HG02642 (cell line): ENCODE results near the gene ANKRD10.

Source experiments
- ATAC-seq: cut with Tn5 transposase; IDR thresholded peaks from one replicate; pipeline ENCODE4 v1.9.1; 2021; ENCODE audit warnings: mild to moderate bottlenecking; ENCODE audit not compliant: unreplicated experiment, poor library complexity

Gene ANKRD10

DNA sequence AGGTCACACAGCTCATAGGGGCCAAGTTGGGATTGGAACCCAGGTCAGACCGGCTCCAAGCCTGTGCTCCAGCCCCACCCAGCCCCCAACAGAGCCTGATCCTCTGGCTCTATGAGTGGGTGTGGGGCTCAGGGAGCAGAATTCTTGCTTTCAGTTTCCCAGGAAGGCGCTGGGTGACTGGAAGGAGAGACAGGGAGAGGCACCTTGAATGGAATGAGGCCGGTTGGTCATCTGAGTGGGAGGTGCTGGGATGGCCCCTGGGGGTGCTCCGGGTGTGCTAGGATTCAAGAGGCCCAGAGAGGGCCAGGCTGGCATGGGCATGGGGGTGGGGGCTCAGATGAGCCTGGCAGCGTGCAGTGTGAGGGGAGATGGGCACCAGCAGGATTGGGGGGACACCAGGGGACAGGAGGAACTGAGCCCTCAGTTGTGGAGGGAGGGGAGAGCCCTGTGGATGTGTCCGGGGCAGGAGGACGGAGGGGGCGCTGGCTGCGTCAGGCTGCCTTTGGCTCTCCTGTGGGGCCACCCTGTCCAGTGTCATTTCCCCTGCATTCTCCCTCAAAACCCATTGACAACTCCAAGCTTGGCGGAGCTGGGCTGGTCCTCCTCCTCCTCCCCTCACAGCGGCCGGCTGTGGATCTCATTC, 31.2 kb upstream of the ANKRD10 start:
- ATAC-seq = no peak

DNA sequence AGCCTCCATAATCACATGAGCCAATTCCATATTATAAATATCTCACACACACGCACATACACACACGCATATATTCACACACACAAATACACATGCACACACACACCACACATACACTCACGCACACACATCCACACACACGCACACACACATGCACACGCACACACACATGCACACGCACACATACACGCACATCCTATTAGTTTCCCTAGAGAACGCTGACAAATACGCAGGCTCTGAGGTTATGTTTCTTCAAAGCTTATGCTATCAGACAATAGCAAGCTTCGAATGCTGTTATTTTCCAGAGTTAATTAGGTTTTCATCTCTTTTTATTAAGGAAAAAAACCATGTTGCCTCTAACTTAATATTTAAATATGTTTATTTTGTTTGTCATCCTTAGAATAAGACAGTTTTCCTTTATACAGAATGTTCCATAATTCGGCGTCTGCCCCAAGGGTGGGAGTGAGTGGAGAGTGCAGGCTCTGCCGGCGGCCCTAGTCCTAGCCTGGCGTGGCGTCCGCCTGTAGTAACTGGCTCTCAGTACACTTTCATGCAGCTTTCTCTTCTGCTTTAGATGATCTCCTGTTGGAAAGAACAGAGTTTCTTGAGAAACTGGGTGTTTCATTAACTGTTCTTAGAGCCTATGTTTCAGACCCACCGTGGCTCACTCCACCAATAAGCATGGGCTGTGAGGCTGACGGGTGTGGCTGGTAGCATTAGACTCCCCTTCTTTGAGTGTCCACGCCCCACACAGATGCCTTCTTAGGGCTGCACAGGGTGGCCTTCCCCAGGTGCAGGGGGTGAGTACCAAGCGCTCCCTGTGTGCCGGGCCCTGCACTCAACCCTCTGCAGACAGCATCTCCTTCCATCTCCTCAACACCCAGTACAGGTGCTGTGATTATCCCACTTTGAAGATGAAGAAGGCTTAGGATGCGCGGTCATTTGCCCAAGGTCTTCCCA, 30.4 kb upstream of the ANKRD10 start:
- no peak for ATAC-seq

DNA sequence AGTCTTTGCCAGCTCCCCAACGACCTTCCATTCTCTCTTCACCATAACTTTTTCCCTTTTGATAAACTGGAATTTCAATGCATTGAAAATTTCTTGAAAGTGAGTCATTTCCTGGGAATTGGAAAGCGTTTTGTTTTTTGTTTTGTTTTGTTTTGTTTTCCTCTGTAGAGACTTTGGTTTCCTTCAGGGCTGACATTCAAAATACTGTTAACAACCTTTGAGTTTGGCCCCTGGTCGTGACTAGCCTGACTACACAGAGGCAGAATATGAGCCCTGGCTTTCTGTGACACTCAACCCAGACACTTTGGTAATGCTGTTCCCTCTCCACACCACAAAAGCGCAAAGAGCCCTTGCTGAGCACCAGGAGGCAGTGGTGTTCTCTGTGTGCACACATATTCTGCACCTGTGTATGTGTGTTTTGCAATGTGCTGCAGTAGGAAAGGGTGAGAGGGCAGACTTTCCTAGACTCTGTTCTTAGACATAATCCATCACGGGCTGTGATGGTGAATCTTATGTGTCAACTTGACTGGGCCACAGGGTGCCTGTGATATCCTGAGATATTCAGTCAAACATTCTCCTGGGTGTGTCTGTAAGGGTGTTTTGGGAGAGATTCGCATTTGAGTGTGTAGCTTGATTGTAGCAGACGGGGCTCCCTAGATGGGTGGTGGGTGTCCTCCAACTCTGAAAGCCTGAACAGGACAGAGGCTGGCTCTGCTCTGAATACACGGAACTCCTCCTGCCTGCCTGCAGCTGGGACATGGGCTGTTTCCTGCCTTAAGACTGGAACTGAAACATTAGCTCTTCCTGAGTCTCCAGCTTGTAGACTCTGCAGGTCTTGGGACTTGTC, 29.5 kb upstream of the ANKRD10 start:
- ATAC-seq = peak; percentile 67

DNA sequence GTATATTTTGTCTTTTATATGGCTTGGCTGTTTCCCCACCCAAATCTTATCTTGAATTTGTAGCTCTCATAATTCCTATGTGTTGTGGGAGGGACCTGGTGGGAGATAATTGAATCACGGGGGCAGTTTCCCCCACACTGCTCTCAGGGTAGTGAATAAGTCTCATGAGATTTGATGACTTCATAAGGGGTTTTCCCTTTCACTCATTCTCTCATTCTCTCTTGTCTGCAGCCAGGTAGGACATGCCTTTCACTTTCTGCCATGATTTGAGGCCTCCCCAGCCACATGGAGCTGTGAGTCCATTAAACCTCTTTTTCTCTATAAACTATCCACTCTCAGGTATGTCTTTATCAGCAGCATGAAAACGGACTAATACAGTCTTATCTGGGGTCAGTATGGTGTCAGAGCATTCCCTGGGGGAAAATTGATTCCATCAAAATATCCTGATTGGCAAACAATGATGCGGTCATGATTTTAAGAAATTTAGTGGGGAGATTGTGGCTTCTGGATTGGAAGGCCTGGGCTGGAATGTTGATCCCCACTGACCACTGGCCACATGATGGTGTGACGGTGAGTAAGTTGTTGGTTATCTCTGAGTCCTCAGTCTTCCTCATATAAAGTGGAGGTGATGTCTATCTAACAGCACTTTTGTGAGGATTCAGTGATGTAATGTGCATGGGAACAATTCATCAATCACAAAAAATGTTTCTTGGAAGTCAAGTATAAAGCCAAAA, 27.5 kb upstream of the ANKRD10 start:
- peak; percentile 60 for ATAC-seq

DNA sequence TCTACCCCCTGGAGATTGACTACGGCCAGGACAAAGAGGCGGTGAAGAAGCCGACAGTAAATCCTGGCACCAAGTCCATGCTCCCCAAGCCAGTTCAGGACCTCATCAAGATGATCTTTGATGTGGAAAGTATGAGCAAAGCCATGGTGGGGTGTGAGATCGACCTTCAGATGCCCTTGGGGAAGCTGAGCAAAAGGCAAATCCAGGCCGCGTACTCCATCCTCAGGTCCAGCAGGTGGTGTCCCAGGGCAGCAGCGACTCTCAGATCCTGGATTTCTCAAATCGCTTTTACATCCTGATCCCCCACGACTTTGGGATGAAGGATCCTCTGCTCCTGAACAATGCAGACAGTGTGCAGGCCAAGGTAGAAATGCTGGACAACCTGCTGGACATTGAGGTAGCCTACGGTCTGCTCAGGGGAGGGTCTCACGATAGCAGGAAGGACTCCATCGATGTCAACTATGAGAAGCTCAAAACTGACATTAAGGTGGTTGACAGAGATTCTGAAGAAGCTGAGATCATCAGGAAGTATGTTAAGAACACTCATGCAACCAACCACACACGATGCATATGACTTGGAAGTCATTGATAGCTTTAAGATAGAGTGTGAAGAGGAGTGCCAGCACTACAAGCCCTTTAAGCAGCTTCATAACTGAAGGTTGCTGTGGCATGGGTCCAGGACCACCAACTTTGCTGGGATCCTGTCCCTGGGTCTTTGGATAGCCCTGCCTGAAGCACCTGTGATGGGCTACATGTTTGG, 24.0 kb upstream of the ANKRD10 start:
- no peak for ATAC-seq

DNA sequence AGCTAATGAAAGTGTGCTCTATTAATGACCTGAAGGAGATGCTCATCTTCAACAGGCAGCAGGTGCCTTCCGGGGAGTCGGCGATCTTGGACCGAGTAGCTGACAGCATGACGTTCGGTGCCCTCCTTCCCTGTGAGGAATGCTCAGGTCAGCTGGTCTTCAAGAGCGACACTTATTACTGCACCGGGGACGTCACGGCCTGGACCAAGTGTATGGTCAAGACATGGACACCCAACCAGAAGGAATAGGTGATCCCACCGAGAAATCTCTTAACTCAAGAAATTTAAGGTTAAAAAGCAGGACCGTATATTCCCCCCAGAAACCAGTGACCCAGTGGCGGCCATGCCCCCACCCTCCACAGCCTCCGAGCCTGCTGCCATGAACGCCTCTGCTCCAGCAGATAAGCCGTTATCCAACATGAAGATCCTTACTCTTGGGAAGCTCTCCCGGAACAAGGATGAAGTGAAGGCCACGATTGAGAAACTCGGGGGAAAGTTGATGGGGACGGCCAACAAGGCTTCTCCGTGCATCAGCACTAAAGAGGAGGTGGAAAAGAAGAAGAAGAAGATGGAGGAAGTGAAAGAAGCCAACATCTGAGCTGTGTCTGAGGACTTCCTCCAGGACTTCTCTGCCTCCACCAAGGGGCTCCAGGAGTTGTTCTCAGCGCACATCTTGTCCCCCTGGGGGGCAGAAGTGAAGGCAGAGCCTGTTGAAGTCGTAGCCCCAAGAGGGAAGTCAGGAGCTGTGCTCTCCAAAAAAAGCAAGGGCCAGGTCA, 22.8 kb upstream of the ANKRD10 start:
- no peak for ATAC-seq

DNA sequence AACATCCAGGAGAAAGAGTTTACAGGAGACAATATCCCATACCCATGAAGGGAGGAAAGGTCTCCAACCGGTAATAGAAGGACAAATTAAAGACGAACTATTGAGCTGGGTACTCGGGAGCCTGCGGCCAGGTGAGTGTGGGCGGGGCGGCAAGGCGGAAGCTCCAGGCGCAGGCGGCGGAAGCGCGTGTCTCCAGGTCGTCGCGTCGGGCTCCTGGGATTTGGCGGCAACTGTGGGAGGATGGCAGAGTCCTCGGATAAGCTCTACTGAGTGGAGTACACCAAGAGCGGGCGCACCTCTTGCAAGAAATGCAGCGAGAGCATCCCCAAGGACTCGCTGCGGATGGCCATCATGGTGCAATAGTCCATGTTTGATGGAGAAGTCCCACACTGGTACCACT, 21.6 kb upstream of the ANKRD10 start:
- no peak for ATAC-seq

DNA sequence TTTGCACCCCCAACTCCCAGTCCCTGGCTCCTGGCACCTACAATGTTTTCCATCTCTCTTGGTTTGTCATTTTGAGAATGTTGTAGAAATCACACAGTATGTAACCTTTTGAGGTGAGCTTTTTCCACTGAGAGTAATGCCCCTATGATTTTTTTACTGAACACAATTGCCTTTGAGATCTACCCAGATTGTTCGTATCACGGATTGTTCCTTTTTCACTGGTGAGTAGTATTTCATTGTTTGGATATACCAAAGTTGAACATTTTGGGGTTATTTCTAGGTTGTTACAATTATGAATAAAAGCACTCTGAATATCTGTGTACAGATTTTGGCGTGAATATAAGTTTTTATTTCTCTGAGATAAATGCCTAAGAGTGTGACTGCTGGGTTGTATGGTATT, 17.7 kb upstream of the ANKRD10 start:
- no peak for ATAC-seq

DNA sequence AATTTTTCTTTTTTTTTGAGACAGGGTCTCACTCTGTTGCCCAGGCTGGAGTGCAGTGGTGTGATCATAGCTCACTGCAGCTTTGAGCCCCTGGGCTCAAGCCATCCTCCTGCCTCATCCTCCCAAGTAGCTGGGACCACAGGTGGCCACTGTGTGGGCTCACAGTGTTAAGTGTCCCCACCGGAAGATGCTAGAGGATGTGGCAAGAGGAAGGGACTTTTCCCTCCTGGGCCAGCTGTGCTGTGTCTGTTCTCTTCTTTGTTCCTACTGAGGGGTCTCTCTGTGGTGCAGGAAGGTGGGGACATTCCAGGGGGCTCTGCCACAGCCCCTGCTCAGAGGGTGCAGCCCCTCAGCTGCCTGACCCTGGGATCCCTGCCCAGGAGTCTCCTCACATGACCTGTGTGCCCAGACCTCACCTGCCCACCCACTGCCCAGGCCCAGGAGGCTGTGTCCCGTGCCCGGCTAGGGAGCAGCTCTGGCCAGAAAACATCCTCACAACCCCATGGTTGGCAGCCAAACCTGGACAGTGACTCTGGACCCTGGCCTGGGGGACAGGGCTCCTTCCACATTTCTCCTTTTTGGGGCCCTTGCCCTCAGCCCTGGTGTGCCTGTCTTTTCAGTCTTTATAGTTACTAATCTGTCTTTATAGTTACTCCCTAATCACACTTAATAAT, 14.4 kb upstream of the ANKRD10 start:
- no peak for ATAC-seq

DNA sequence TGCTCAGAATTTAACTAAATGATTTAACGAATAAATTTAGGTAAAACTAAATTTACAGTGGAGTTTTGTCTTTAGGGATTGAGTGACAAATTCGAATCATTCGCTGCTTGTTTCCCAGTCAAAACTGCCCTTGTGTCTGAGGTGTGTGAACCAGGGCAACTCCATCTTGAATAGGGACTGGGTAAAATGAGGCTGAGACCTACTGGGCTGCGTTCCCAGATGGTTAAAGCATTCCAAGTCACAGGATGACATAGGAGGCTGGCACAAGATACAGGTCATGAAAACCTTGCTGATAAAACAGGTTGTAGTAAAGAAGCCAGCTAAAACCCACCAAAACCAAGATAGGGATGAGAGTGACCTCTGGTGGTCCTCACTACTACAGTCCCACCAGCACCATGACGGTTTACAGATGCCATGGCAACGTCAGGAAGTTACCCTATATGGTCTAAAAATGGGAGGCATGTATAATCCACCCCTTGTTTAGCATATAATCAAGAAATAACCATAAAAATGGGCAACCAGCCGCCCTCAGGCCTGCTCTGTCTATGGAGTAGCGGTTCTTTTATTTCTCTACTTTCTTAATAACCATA, 10.2 kb upstream of the ANKRD10 start:
- ATAC-seq = no peak

DNA sequence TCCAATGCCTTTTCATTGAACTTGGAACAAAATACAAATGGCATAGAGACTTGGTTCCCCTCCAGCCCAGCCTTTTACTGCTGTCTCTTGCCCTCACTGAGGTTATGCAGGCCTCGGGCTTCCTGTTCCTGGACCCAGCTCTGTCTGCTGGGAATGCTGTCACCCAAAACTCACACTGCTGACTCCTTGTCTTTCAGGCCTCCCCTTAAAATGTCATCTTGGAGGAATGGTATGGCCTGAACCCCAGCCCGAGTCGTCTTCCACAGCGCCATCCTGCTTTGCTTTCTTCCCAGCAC, 9.7 kb upstream of the ANKRD10 start:
- ATAC-seq = no peak

DNA sequence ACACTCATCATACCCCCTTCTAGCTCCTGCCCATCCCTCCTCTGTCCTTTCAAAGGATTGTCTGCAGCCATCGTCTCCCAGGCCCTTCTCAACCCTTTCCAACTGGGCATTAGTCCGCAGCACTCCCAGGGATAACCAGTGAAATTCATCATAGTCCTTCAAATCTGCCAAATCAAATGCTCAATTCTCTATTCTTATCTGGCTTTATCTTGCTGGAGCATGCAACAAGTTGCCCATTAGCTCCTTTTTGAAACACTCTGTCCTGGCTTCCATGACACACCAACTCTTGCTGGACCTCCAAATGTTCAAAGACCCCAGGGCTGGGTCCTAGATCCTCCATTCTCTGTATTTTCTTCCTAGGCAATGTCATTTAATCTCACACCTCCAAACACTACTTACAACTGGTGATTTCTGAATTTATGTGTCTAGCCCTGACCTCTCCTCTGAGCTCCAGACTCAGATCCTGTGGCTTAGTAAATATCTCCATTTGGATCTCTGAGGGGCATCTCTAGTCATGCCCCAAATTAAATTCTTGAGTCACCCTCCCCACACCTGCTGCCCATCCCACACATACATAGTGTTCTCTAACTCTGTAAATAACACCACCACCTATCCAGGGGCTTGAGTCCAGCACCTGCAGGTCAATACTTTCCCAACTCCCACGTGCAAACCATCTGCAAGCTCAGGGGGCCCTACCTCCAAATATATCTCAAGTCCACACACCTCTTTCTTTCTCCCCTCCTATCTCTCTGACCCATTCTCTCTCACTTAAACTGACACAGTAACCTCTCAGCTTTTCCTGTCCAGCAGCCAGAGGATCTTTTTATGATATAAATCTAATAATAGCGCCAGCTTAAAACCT, 9.1 kb upstream of the ANKRD10 start:
- ATAC-seq = no peak

DNA sequence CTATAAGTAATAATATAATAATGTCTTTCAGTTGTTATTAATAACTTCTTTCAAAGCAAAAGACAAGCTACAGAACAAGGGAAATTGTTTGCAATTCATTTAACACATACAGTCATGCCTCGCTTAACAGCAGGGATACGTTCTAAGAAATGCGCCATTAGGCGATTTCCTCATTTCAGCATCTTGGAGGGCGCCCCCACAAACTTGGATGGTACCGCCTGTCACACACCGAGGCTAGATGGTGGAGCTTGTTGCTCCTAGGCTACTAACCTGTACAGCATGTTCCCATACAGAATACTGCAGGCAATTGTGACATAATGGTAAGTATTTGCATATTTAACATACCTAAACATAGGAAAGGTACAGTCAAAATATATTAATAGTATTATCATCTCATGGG, 8.2 kb upstream of the ANKRD10 start:
- ATAC-seq = no peak

DNA sequence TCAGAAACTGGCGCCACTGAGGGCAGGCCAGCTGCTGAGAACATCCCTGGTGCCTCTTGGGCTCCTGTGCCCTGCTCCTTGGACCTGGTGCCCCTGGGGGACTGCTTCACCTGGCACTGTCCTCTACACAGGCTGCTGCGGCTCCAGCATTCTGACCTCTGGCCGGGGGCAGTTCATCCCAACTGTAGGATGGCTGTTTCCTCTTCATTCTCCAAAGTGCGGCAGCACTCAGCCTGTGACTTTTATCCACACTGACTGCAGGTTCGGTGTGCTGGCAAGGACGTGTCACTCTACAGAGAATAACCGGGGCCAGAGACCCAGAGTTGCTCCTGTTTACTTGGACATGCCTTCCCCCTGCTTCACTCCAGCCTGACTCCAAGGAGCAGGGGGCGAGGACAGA, 7.6 kb upstream of the ANKRD10 start:
- no peak for ATAC-seq

DNA sequence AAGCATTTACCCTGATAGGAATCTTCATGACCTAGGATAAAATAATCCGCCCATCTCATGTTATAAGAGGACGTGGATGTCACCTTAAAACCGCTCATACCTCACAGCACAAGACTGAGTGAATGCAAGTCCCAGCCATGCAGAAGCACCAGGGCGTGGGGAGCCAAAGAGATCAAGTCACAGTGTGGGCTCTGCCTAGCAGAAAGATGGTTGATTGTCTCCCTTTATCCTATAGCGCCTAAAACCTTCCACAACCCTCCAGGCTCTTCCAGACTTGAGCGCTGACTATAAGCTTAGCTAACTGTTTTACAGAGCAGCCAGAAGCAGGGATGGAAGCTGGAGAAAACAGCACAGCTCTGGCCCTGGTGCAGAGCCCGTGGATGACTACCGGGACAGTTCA, 6.8 kb upstream of the ANKRD10 start:
- no peak for ATAC-seq

DNA sequence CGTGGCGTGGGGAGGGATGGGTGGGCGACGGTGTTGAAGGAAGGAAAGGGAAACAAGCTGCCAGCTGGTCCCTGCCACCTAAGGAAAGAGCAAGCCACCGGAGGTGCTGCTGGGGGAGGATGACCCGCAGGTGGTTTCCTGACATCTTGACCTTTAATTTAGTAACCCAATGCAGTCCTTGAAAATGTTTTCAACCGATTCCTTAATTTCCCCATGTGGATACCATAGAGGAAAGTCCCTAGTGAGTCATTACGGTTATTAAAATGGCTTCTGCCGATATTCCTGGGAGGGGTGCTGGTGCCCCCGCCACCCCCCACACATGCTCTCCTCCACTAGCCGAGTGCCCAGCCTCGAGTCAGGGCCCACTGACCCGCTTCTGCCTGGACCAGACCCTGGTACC, 6.3 kb upstream of the ANKRD10 start:
- no peak for ATAC-seq

DNA sequence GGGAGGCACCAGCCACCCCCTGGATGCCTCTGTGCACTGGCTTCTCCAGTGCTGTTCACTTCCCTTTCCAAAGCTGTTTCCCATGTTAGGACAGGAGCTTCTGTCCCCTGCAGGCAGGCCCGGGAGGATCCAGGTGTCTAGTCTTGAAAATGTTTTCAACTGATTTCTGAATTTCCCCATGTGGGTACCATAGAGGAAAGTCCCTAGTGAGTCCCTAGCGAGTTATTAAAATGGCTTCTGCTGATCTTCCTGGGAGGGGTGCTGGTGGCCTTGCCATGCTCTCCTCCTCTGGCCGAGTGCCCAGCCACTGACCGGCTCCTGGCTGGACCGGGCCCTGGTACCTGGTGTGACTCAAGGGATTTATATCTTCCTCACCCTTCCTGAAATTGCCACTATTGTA, 5.2 kb upstream of the ANKRD10 start:
- ATAC-seq = no peak
